KMS-11 (cell line): ENCODE results near the gene MLKL.
"Not testable (repeated sequence)": the region's sequence is repeated elsewhere in the genome, so short reads cannot be mapped to it uniquely, and the experiment has no call there.

Experiments
- H2AFZ ChIP-seq: fragments of 200-600 bp; sonication (generic); 2 replicates; pipeline ENCODE4 v1.6.1; 2016; ENCODE audit warnings: antibody characterized with exemption, mixed run types, low read depth
- H3K27ac ChIP-seq: fragments of 200-600 bp; sonication (generic); 2 replicates; pipeline ENCODE4 v1.6.1; 2016; ENCODE audit warnings: mild to moderate bottlenecking, mixed run types
- H3K27me3 ChIP-seq: fragments of 200-600 bp; sonication (generic); 2 replicates; pipeline ENCODE4 v1.6.1; 2017; ENCODE audit warnings: mild to moderate bottlenecking, low read depth, mixed run types, moderate library complexity; ENCODE audit not compliant: insufficient read depth
- H3K36me3 ChIP-seq: fragments of 200-600 bp; sonication (generic); 2 replicates; pipeline ENCODE4 v1.6.1; 2017; ENCODE audit warnings: mild to moderate bottlenecking, mixed run types; ENCODE audit not compliant: insufficient read depth
- H3K4me1 ChIP-seq: fragments of 200-600 bp; sonication (generic); 2 replicates; pipeline ENCODE4 v1.6.1; 2016; ENCODE audit warnings: mild to moderate bottlenecking, low read depth, mixed run types; ENCODE audit not compliant: poor library complexity, severe bottlenecking
- H3K4me2 ChIP-seq: fragments of 200-600 bp; sonication (generic); 2 replicates; pipeline ENCODE4 v1.7.0; 2016; ENCODE audit warnings: mild to moderate bottlenecking, mixed run types
- H3K4me3 ChIP-seq: fragments of 200-600 bp; sonication (generic); IDR thresholded peaks from 2 replicates; pipeline ENCODE4 v1.6.1; 2017; ENCODE audit warnings: low read depth, low read length, mixed read lengths; ENCODE audit not compliant: insufficient read depth
- H3K79me2 ChIP-seq: fragments of 200-600 bp; sonication (generic); 2 replicates; pipeline ENCODE4 v1.6.1; 2016; ENCODE audit warnings: low read depth, mixed run types; ENCODE audit not compliant: insufficient read depth
- H3K9ac ChIP-seq: fragments of 200-600 bp; sonication (generic); 2 replicates; pipeline ENCODE4 v1.6.1; 2016; ENCODE audit warnings: mild to moderate bottlenecking, mixed run types
- H4K20me1 ChIP-seq: fragments of 200-600 bp; sonication (generic); 2 replicates; pipeline ENCODE4 v1.6.1; 2016; ENCODE audit warnings: mild to moderate bottlenecking, mixed run types; ENCODE audit not compliant: insufficient read depth
- TF ChIP-seq, protein P1 (sequence below): fragments of 200-600 bp; sonication (generic); conservative IDR thresholded peaks from 2 replicates; pipeline ENCODE4 v1.6.1; 2017; ENCODE audit warnings: low read depth, mild to moderate bottlenecking, antibody characterized with exemption, low read length, moderate library complexity, mixed read lengths

MLKL gene

DNA sequence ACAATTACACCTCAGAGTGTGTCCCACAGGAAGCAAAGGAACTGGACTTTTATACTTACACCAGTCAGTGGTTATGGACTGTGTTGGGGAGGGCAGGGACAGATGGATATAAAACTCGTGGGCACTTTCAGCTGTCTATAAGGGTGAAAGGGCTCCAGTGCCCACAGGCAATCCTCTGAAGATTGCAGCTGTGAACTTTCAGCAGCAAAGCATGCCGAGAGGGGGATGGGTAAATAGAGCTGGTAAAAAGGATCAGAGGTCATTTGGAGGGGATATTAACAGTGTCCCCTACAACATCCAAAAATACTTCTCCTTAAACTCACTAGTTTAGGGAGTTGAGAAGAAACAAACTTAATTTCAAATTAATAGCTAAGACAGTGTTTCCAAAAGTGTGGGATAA, 20.7 kb downstream of the MLKL start:
- Histone ChIP-seq H2AFZ (no peak overlapping the region), H3K4me2 (no peak overlapping the region), H4K20me1 (no peaks in the 10 kb centered on the region), H3K4me3 (no peak overlapping the region), H3K27me3 (no peaks in the 10 kb centered on the region), H3K27ac (no peak overlapping the region), H3K4me1 (peaks cover 19% of the 10 kb centered on the region), H3K9ac (no peak overlapping the region), H3K36me3 (no peaks in the 10 kb centered on the region), H3K79me2 (no peaks in the 10 kb centered on the region)
- TF ChIP-seq, protein P1, sequence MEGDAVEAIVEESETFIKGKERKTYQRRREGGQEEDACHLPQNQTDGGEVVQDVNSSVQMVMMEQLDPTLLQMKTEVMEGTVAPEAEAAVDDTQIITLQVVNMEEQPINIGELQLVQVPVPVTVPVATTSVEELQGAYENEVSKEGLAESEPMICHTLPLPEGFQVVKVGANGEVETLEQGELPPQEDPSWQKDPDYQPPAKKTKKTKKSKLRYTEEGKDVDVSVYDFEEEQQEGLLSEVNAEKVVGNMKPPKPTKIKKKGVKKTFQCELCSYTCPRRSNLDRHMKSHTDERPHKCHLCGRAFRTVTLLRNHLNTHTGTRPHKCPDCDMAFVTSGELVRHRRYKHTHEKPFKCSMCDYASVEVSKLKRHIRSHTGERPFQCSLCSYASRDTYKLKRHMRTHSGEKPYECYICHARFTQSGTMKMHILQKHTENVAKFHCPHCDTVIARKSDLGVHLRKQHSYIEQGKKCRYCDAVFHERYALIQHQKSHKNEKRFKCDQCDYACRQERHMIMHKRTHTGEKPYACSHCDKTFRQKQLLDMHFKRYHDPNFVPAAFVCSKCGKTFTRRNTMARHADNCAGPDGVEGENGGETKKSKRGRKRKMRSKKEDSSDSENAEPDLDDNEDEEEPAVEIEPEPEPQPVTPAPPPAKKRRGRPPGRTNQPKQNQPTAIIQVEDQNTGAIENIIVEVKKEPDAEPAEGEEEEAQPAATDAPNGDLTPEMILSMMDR, result no peak

DNA sequence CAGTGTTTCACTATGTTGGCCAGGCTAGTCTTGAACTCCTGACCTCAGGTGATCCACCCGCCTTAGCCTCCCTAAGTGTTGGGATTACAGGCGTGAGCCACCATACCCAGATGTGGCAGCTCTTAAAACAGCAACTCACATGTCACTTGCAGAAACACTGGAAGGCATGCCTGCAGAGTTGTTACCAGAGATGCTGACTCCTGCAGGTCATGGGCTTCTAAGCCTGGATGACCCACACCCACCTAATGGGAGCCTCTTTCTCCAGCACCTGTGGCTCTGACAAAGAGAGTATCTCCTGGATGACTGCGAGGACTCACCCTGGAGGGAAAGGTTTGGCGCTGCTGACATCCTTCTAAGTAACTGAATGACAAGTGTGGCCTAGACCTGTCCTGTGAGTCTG, 22.8 kb downstream of the MLKL start:
- Histone ChIP-seq H3K9ac (no peak overlapping the region), H3K79me2 (no peaks in the 10 kb centered on the region), H3K27ac (no peak overlapping the region), H3K4me2 (no peak overlapping the region), H4K20me1 (no peaks in the 10 kb centered on the region), H3K4me1 (peaks cover 19% of the 10 kb centered on the region), H3K36me3 (no peaks in the 10 kb centered on the region), H3K4me3 (no peak overlapping the region), H2AFZ (no peak overlapping the region), H3K27me3 (no peaks in the 10 kb centered on the region)
- TF ChIP-seq, protein P1, result no peak

DNA sequence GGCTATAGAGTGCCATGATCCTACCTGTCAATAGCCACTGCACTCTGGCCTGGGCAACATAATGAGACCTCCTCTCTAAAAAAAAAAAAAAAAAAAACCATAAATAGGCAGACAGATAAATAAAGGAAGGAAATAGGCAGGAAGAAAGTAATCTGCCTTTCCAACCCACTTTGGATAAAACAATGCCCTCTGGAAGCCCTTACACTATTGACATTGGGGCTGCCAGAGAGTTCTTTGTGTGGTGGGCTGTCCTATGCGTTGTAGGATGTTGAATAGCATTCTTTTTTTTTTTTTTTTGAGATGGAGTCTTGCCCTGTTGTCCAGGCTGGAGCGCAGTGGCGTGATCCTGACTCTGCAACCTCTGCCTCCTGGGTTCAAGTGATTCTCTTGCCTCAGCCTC, 26.8 kb downstream of the MLKL start:
- no peaks in the 10 kb centered on the region for H3K4me1 ChIP-seq
- H3K36me3 ChIP-seq, result no peaks in the 10 kb centered on the region
- H2AFZ ChIP-seq, result no peak overlapping the region

DNA sequence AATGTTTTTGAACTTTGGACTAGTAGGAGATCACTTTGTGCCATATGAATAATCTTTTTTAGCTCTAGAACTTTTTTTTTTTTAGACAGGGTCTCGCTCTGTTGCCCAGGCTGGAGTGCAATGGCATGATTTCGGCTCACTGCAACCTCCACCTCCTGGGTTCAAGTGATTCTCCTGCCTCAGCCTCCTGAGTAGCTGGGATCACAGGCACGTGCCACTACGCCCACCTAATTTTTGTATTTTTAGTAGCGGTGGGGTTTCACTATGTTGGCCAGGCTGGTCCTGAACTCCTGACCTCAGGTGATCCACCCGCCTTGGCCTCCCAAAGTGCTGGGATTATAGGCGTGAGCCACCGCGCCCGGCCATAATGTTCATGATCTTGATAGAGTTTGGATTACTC, 31.8 kb downstream of the MLKL start:
- Histone ChIP-seq H3K4me1 (peaks cover 17% of the 10 kb centered on the region), H3K79me2 (peaks cover 29% of the 10 kb centered on the region)
- H3K27ac ChIP-seq, H3K9ac ChIP-seq, H2AFZ ChIP-seq, H3K36me3 ChIP-seq, H3K27me3 ChIP-seq, H3K4me2 ChIP-seq, H3K4me3 ChIP-seq, H4K20me1 ChIP-seq: not testable (repeated sequence)

More for the DNA sequence above, 26.8 kb downstream of the MLKL start:
- H3K27ac ChIP-seq, result no peak overlapping the region
- H3K27me3 ChIP-seq, result no peaks in the 10 kb centered on the region
- no peaks in the 10 kb centered on the region for H4K20me1 ChIP-seq
- no peak overlapping the region for H3K9ac ChIP-seq
- no peak overlapping the region for H3K4me3 ChIP-seq
- TF ChIP-seq, protein P1, result no peak
- no peak overlapping the region for H3K4me2 ChIP-seq
- no peaks in the 10 kb centered on the region for H3K79me2 ChIP-seq

DNA sequence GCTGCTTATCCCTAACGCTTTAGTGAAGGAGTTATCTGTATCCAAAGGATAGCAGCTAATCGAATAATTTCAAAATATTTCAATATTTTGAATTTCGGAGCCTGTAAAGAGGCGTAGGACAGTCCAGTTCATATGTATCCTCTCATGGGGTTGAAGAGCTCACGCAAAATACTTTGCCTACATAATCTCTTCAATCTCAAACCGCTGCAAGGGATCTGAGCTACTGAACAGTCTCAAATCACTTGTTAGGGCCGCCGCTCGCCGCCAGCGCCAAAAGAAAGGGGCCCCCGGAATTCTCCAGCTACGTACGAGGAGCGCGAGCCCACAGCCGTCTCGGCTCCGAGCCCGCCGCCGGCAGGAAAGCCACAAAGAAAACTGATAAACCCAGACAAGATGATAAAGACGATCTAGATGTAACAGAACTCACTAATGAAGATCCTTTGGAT, 33.4 kb downstream of the MLKL start:
- no peaks in the 10 kb centered on the region for H4K20me1 ChIP-seq
- peaks cover 18% of the 10 kb centered on the region for H3K4me1 ChIP-seq
- TF ChIP-seq, protein P1, result no peak
- no peaks in the 10 kb centered on the region for H3K27me3 ChIP-seq
- peak overlapping the region; percentile 80 for H3K27ac ChIP-seq
- peaks cover 43% of the 10 kb centered on the region for H3K79me2 ChIP-seq
- peak overlapping the region; percentile 93 for H3K4me2 ChIP-seq
- H3K36me3 ChIP-seq, result peaks cover 6% of the 10 kb centered on the region; the same call in 1 of the 2 replicates
- H3K9ac ChIP-seq, result peak overlapping the region; percentile 97
- H2AFZ ChIP-seq, result peak overlapping the region; percentile 93
- H3K4me3 ChIP-seq, result no peak overlapping the region
